Coronary artery (tissue), 2 donors: Measurements from ENCODE around the gene EPN3.

ENCODE experiments used
- DNase-seq: peaks from one replicate; pipeline ENCODE4 v3.0.0-alpha.2; 2017; ENCODE audit warnings: low spot score
- H3K27ac ChIP-seq, 2 donors: fragments of 200-600 bp; sonication (generic); one replicate each; pipeline ENCODE4 v1.5.1; 2016 to 2019
- H3K4me3 ChIP-seq: fragments of 200-600 bp; sonication (generic); 2 replicates; pipeline ENCODE4 v1.5.1; 2016; ENCODE audit warnings: mild to moderate bottlenecking, moderate library complexity
- CTCF ChIP-seq: fragments of 200-600 bp; sonication (generic); IDR thresholded peaks from one replicate; pipeline ENCODE4 v1.5.1; 2019; ENCODE audit warnings: antibody characterized with exemption

EPN3 gene

GRCh38 chr17:50534222-50534978 is 1.9 kb downstream of the EPN3 start:
- Histone ChIP-seq H3K4me3 (no peak overlapping the region), H3K27ac (no peak overlapping the region)
- no peak for TF ChIP-seq CTCF
- DNase-seq: no peak

- no peak for DNase-seq
- TF ChIP-seq CTCF: no peak
- no peak overlapping the region for H3K4me3 ChIP-seq
- no peak overlapping the region for H3K27ac ChIP-seq
Observed at GRCh38 chr17:50534979-50535326, 2.4 kb downstream of the EPN3 start.

- TF ChIP-seq CTCF: no peak
- Histone ChIP-seq H3K27ac (no peak overlapping the region), H3K4me3 (no peak overlapping the region)
- DNase-seq: no peak
Observed at GRCh38 chr17:50535407-50535806, 2.9 kb downstream of the EPN3 start.

- no peak for TF ChIP-seq CTCF
- no peak for DNase-seq
- H3K4me3 ChIP-seq: no peak overlapping the region
- no peak overlapping the region for H3K27ac ChIP-seq
Observed at GRCh38 chr17:50536683-50537646, 4.4 kb downstream of the EPN3 start.

GRCh38 chr17:50537721-50538548 is 5.4 kb downstream of the EPN3 start:
- no peak for TF ChIP-seq CTCF
- Histone ChIP-seq H3K27ac (no peak overlapping the region), H3K4me3 (no peak overlapping the region)
- no peak for DNase-seq

- H3K27ac ChIP-seq: no peak overlapping the region
Observed at GRCh38 chr17:50538549-50539410, 6.2 kb downstream of the EPN3 start.

More at GRCh38 chr17:50538549-50539410, 6.2 kb downstream of the EPN3 start:
- H3K4me3 ChIP-seq: no peak overlapping the region
- no peak for DNase-seq
- TF ChIP-seq CTCF: no peak
